AG04450 (cell line): ENCODE results near the gene TBC1D10A. TPM values are rescaled to one million over a fixed set of nuclear protein-coding genes. Genes with fewer than 3 reads are reported as not detected.

Experiments used
- CTCF ChIA-PET: fragments of 300-600, 350-600 bp; formaldehyde crosslinking; extraction: SDS; loops from one replicate; lab custom pipeline; 2022; ENCODE audit warnings: antibody characterized with exemption, inconsistent platforms; lab: Charles Lee
- POLR2A ChIA-PET: fragments of 350-600 bp; formaldehyde crosslinking; extraction: SDS; loops from one replicate; lab custom pipeline; 2021; ENCODE audit warnings: antibody characterized with exemption, inconsistent platforms; lab: Yijun Ruan, JAX
- DNase-seq: peaks from one replicate; pipeline ENCODE4 v3.0.0-alpha.2; 2011; ENCODE audit warnings: low read depth, low spot score
- H3K27ac ChIP-seq: one replicate; pipeline ENCODE4 v1.5.1; 2012; ENCODE audit warnings: low read depth, low read length, control low read depth
- H3K27me3 ChIP-seq: one replicate; pipeline ENCODE4 v1.6.0; 2012; ENCODE audit warnings: low read length; ENCODE audit not compliant: control insufficient read depth, insufficient read depth
- H3K4me3 ChIP-seq: 2 replicates; pipeline ENCODE4 v1.5.1; 2011; ENCODE audit warnings: mild to moderate bottlenecking, low read depth, low read length, control low read depth
- H3K9me3 ChIP-seq: 2 replicates; pipeline ENCODE4 v1.5.1; 2012; ENCODE audit warnings: low read length; ENCODE audit not compliant: control insufficient read depth, insufficient read depth
- CTCF ChIP-seq: IDR thresholded peaks from 2 replicates; pipeline ENCODE4 v1.5.1; 2011; ENCODE audit warnings: low read depth, low read length, control low read depth, inconsistent platforms
- polyA plus RNA-seq: library from polyadenylated mRNA; depleted of rRNA; stranded (reverse); fragments of >200 nt; gene quantifications from 2 replicates; pipeline ENCODE4 v1.2.3, GENCODE V29; 2011

Gene TBC1D10A
- polyA plus RNA-seq, 1 experiment: 14.5 TPM

- ChIA-PET POLR2A (no interaction called here), CTCF (interaction anchor here (0.6 to 2.0 kb wide), 7 partner anchors 9 to 1013 kb away, joined by 3 to 12 read pairs (median 4); partner anchors contain the start of gene CASTOR1)
- Histone ChIP-seq H3K27ac (no peak overlapping the region), H3K27me3 (no peaks in the 10 kb centered on the region), H3K4me3 (no peak overlapping the region), H3K9me3 (no peaks in the 10 kb centered on the region)
- TF ChIP-seq CTCF: no peak
- no peak for DNase-seq
Observed at GRCh38 chr22:30279932-30280331, 46.8 kb downstream of the TBC1D10A start.

- CTCF ChIA-PET: interaction anchor here (0.6 to 2.0 kb wide), 5 partner anchors 9 to 1014 kb away, joined by 3 to 12 read pairs (median 5); partner anchors contain the start of gene CASTOR1
- TF ChIP-seq CTCF: no peak
- Histone ChIP-seq H3K4me3 (no peak overlapping the region), H3K27me3 (no peaks in the 10 kb centered on the region), H3K27ac (no peak overlapping the region), H3K9me3 (no peaks in the 10 kb centered on the region)
- POLR2A ChIA-PET: no interaction called here
- no peak for DNase-seq
Observed at GRCh38 chr22:30279046-30279788, 47.5 kb downstream of the TBC1D10A start.

GRCh38 chr22:30277547-30278344 lies 49.0 kb downstream of the TBC1D10A start:
- H3K9me3 ChIP-seq: no peaks in the 10 kb centered on the region
- DNase-seq: no peak
- H3K27me3 ChIP-seq: no peaks in the 10 kb centered on the region
- H3K27ac ChIP-seq: peak overlapping the region; percentile 65
- ChIA-PET CTCF (interaction anchor here (0.6 to 1.6 kb wide), 8 partner anchors 8 to 642 kb away, joined by 3 to 13 read pairs (median 4); partner anchors contain the start of genes CASTOR1 and RNF215), POLR2A (interaction anchor here (1.2 to 2.0 kb wide), 2 partner anchors 10 to 49 kb away, joined by 3 to 5 read pairs; partner anchors contain the start of gene TBC1D10A)
- no peak overlapping the region for H3K4me3 ChIP-seq
- TF ChIP-seq CTCF: no peak

GRCh38 chr22:30276039-30276438 lies 50.7 kb downstream of the TBC1D10A start:
- Histone ChIP-seq H3K9me3 (no peaks in the 10 kb centered on the region), H3K27ac (no peak overlapping the region), H3K4me3 (no peak overlapping the region), H3K27me3 (no peaks in the 10 kb centered on the region)
- TF ChIP-seq CTCF: no peak
- POLR2A ChIA-PET: no interaction called here
- CTCF ChIA-PET: interaction anchor here (1.1 kb wide), 1 partner anchor 12 kb away, joined by 4 read pairs; no protein-coding TSS in a partner anchor
- DNase-seq: no peak
